ELR (cell line): Measurements from ENCODE around the gene ANKS1B.

Source experiments
- DNase-seq: peaks from one replicate; pipeline ENCODE4 v3.0.0-alpha.2; 2015; ENCODE audit warnings: low read depth

Gene ANKS1B

GRCh38 chr12:98755855-98756254 lies 1228.9 kb downstream of the ANKS1B start:
- DNase-seq: peak; percentile 93

GRCh38 chr12:98754095-98754494 lies 1230.6 kb downstream of the ANKS1B start:
- peak; percentile 88 for DNase-seq

- peak; percentile 80 for DNase-seq
These were observed 1232.0 kb downstream of the ANKS1B start for GRCh38 chr12:98752726-98753125.

GRCh38 chr12:98751580-98752115 lies 1233.1 kb downstream of the ANKS1B start:
- DNase-seq: no peak

- no peak for DNase-seq
These were observed 1234.2 kb downstream of the ANKS1B start for GRCh38 chr12:98750511-98750910.

- DNase-seq: no peak
These were observed 1236.3 kb downstream of the ANKS1B start for GRCh38 chr12:98748463-98748862.

- DNase-seq: no peak
These were observed 1239.0 kb downstream of the ANKS1B start for GRCh38 chr12:98745578-98746391.

- DNase-seq: no peak
These were observed 1240.1 kb downstream of the ANKS1B start for GRCh38 chr12:98744680-98745079.

- peak; percentile 39 for DNase-seq
These were observed 1241.3 kb downstream of the ANKS1B start for GRCh38 chr12:98743362-98743953.

- DNase-seq: no peak
These were observed 1243.0 kb downstream of the ANKS1B start for GRCh38 chr12:98741556-98742265.

GRCh38 chr12:98741196-98741555 lies 1243.6 kb downstream of the ANKS1B start:
- DNase-seq: peak; percentile 55

- DNase-seq: no peak
These were observed 1244.0 kb downstream of the ANKS1B start for GRCh38 chr12:98740751-98741150.

- no peak for DNase-seq
These were observed 1246.2 kb downstream of the ANKS1B start for GRCh38 chr12:98738539-98738938.

GRCh38 chr12:98738002-98738401 lies 1246.7 kb downstream of the ANKS1B start:
- peak; percentile 27 for DNase-seq

- no peak for DNase-seq
These were observed 1247.4 kb downstream of the ANKS1B start for GRCh38 chr12:98737322-98737712.

GRCh38 chr12:98736352-98737321 lies 1248.1 kb downstream of the ANKS1B start:
- no peak for DNase-seq

- DNase-seq: no peak
These were observed 1248.9 kb downstream of the ANKS1B start for GRCh38 chr12:98735821-98736220.

- peak; percentile 23 for DNase-seq
These were observed 1250.9 kb downstream of the ANKS1B start for GRCh38 chr12:98733667-98734350.

- DNase-seq: no peak
These were observed 1254.3 kb downstream of the ANKS1B start for GRCh38 chr12:98730412-98730811.

- no peak for DNase-seq
These were observed 1257.5 kb downstream of the ANKS1B start for GRCh38 chr12:98727196-98727595.
